Measurements from ENCODE around the gene KCNA4.

KCNA4 gene

GRCh38 chr11:30017445-30017895 is 640 bp upstream of the KCNA4 start:
- no peak overlapping the region for H3K4me3 ChIP-seq (ENCODE audit: control insufficient read depth, low read depth, low read length)
- TF ChIP-seq CTCF (IDR thresholded peaks at IDR 0.05; ENCODE audit: control insufficient read depth, insufficient read depth, low read depth, low read length, missing control alignments), result no peak
- DNase-seq (ENCODE audit: low read depth), result no peak

- no peak overlapping the region for H3K4me3 ChIP-seq (ENCODE audit: control insufficient read depth, low read depth, low read length)
- TF ChIP-seq CTCF (IDR thresholded peaks at IDR 0.05; ENCODE audit: control insufficient read depth, insufficient read depth, low read depth, low read length, missing control alignments), result no peak
- no peak for DNase-seq (ENCODE audit: low read depth)
Observed at GRCh38 chr11:30015725-30016412, 961 bp downstream of the KCNA4 start.

GRCh38 chr11:30012346-30012745 is 4.5 kb downstream of the KCNA4 start:
- no peak for TF ChIP-seq CTCF (IDR thresholded peaks at IDR 0.05; ENCODE audit: control insufficient read depth, insufficient read depth, low read depth, low read length, missing control alignments)
- no peak for DNase-seq (ENCODE audit: low read depth)
- no peak overlapping the region for H3K4me3 ChIP-seq (ENCODE audit: control insufficient read depth, low read depth, low read length)

GRCh38 chr11:30009060-30009459 is 7.8 kb downstream of the KCNA4 start:
- H3K4me3 ChIP-seq (ENCODE audit: control insufficient read depth, low read depth, low read length), result no peak overlapping the region
- no peak for TF ChIP-seq CTCF (IDR thresholded peaks at IDR 0.05; ENCODE audit: control insufficient read depth, insufficient read depth, low read depth, low read length, missing control alignments)
- DNase-seq (ENCODE audit: low read depth), result no peak

- TF ChIP-seq CTCF (IDR thresholded peaks at IDR 0.05; ENCODE audit: control insufficient read depth, insufficient read depth, low read depth, low read length, missing control alignments), result no peak
- H3K4me3 ChIP-seq (ENCODE audit: control insufficient read depth, low read depth, low read length), result no peak overlapping the region
- no peak for DNase-seq (ENCODE audit: low read depth)
Observed at GRCh38 chr11:30006876-30007275, 10.0 kb downstream of the KCNA4 start.

GRCh38 chr11:30002157-30002785 is 14.6 kb downstream of the KCNA4 start:
- no peak for DNase-seq (ENCODE audit: low read depth)
- H3K4me3 ChIP-seq (ENCODE audit: control insufficient read depth, low read depth, low read length), result no peak overlapping the region
- TF ChIP-seq CTCF (IDR thresholded peaks at IDR 0.05; ENCODE audit: control insufficient read depth, insufficient read depth, low read depth, low read length, missing control alignments), result no peak

Data from AG09309 (cell line).